ENCODE data around the gene PTPRO.

GRCh38 chr12:15488481-15488880 is 166.2 kb downstream of the PTPRO start:
- no peak for TF ChIP-seq CTCF (conservative IDR thresholded peaks at IDR 0.05; ENCODE audit: low read depth, low read length)
- TF ChIP-seq EZH2 (IDR thresholded peaks at IDR 0.05; ENCODE audit: borderline replicate concordance, low read depth, low read length, poor library complexity, severe bottlenecking): no peak

Measured in A673 (cell line).